ENCODE data around the gene SUCO.

GRCh38 chr1:172544481-172545104 lies 11.6 kb downstream of the SUCO start:
- TF ChIP-seq CTCF (IDR thresholded peaks at IDR 0.05) (no peak), POLR2AphosphoS5 (IDR thresholded peaks at IDR 0.05) (no peak), POLR2A (IDR thresholded peaks at IDR 0.05) (no peak), EP300 (IDR thresholded peaks at IDR 0.05) (no peak)

Measured in gastroesophageal sphincter (tissue), 3 donors.